CD4-positive, CD25-positive, alpha-beta regulatory T cell (primary cell): ENCODE results near the gene EXOC3. TPM values are rescaled to one million over a fixed set of nuclear protein-coding genes. Genes with fewer than 3 reads are reported as not detected.

Experiments used
- ATAC-seq, 2 donors: fragments of 150-1000 bp; cut with Tn5 transposase; one replicate each; pipeline ENCODE4 v1.10.0; 2021; ENCODE audit warnings: low read depth in 2 of 2, moderate number of reproducible peaks in 2 of 2, moderate library complexity in 1 of 2
- DNase-seq, 3 donors: peaks; one replicate each; pipeline versions ENCODE4 v3.0.0 to v3.0.0-alpha.2; 2012 to 2022; ENCODE audit warnings: mixed read lengths in 1 of 3
- H3K27ac ChIP-seq: one replicate; pipeline ENCODE4 v1.7.0; 2013; ENCODE audit warnings: mild to moderate bottlenecking, low read length; ENCODE audit not compliant: insufficient read depth, poor library complexity, severe bottlenecking
- H3K27me3 ChIP-seq: one replicate; pipeline ENCODE4 v1.7.0; 2013; ENCODE audit warnings: low read length; ENCODE audit not compliant: control insufficient read depth, insufficient read depth
- H3K36me3 ChIP-seq: one replicate; pipeline ENCODE4 v1.7.0; 2013; ENCODE audit warnings: mild to moderate bottlenecking, low read length, moderate library complexity; ENCODE audit not compliant: control insufficient read depth, insufficient read depth
- H3K4me1 ChIP-seq: 2 replicates; pipeline ENCODE4 v1.7.0; 2013; ENCODE audit warnings: mild to moderate bottlenecking, low read length; ENCODE audit not compliant: insufficient read depth, control insufficient read depth, poor library complexity, severe bottlenecking
- H3K4me3 ChIP-seq: one replicate; pipeline ENCODE4 v1.7.0; 2013; ENCODE audit warnings: low read depth, mild to moderate bottlenecking, low read length, moderate library complexity
- H3K9me3 ChIP-seq, 2 experiments: 1 replicate in 1 of 2; 2 replicates in 1 of 2; pipeline ENCODE4 v1.7.0; 2013; ENCODE audit warnings: low read length in 2 of 2, mild to moderate bottlenecking in 1 of 2, moderate library complexity in 1 of 2; ENCODE audit not compliant: control insufficient read depth in 2 of 2
- H3K27ac Mint-ChIP-seq, 3 donors: one replicate each; pipeline ENCODE4 v1.8.0; 2020 to 2022; ENCODE audit warnings: mild to moderate bottlenecking in 3 of 3, mixed read lengths in 3 of 3, moderate library complexity in 2 of 3
- H3K27me3 Mint-ChIP-seq: one replicate; pipeline ENCODE4 v1.8.0; 2022; ENCODE audit warnings: mild to moderate bottlenecking, mixed read lengths
- H3K36me3 Mint-ChIP-seq: one replicate; pipeline ENCODE4 v1.8.0; 2020; ENCODE audit warnings: mixed read lengths
- H3K4me1 Mint-ChIP-seq, 4 donors: one replicate each; pipeline ENCODE4 v1.8.0; 2020 to 2022; ENCODE audit warnings: mixed read lengths in 4 of 4, mild to moderate bottlenecking in 1 of 4
- H3K4me3 Mint-ChIP-seq, 4 donors: one replicate each; pipeline ENCODE4 v1.8.0; 2020 to 2022; ENCODE audit warnings: mild to moderate bottlenecking in 4 of 4, mixed read lengths in 4 of 4, moderate library complexity in 3 of 4
- H3K9me3 Mint-ChIP-seq, 7 donors: one replicate each; pipeline ENCODE4 v1.8.0; 2020 to 2022; ENCODE audit warnings: mixed read lengths in 7 of 7, mild to moderate bottlenecking in 3 of 7, moderate library complexity in 2 of 7
- polyA plus RNA-seq, 4 donors: library from polyadenylated mRNA; unstranded; fragments of 300-500 nt; fragmentation: Illumina TruSeq; gene quantifications; one replicate each; pipeline ENCODE4 v1.2.3, GENCODE V29; 2021
- total RNA-seq: library from RNA; stranded (reverse); gene quantifications from one replicate; pipeline ENCODE4 v1.2.3, GENCODE V29; 2022

Gene EXOC3
- total and polyA plus RNA-seq, 5 donors from 2014 or later, result 23.3 to 95.4 (median 37.0) TPM

DNA sequence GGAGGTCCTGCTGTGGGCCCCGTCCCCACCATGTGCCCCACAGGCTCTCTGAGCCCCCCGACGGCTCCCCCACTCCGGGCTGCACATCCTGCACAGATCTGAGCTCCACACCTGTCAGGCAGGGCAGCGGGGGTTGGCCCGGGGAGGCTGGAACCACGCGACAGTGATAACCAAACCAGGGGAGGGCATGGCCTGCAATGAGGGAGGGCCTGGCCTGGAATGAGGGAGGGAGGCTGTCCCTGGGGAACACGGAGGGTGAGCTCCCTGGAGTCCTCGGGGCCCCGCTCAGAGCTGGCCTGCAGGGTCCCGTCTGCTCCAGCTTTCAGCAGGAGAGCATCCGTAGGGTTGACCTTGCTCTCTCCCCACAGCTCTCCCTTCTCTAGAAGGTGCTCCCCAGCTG, 50.8 kb downstream of the EXOC3 start:
- no peaks in the 10 kb centered on the region for H3K9me3 ChIP-seq
- H3K4me1 ChIP-seq, result no peaks in the 10 kb centered on the region
- H3K27ac ChIP-seq, result no peak overlapping the region
- no peak for DNase-seq
- Mint-ChIP-seq H3K27ac (no peak overlapping the region), H3K36me3 (no peaks in the 10 kb centered on the region), H3K27me3 (peaks cover 4% of the 10 kb centered on the region), H3K4me1 (no peaks in the 10 kb centered on the region), H3K9me3 (peaks cover 0 to 1% (median 0%) of the 10 kb centered on the region in 7 donors), H3K4me3 (no peak overlapping the region)
- no peaks in the 10 kb centered on the region for H3K36me3 ChIP-seq
- H3K27me3 ChIP-seq, result no peaks in the 10 kb centered on the region
- ATAC-seq, result no peak
- no peak overlapping the region for H3K4me3 ChIP-seq

DNA sequence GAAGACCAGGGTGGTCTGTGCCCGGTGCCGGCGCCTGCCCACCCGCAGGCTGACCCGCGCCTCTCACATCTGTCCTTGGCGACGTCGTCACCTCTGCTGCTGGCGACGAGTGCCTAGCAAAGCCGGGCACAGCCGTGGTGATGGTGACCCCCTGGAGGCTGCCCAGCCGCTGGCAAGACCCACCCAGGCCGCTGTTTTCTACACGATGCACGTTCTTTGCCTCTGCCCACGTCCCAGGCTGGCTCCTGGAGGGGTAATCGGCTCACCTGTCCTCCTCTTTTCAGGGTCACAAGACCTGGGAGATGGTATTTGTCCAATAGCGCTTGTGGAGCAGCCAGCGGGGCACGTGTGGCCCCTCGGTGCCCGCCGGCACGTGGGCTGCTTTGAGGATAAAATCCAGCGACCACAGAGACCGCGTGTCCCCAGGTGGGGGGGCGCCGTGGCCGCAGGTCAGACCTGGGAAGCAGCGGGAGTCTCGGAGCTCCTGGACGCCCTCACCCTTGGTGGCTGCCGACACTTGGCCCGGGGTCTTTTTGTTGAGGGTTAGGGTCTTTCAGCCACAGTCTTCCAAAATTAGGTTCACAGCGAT, 51.8 kb downstream of the EXOC3 start:
- H3K4me3 Mint-ChIP-seq, result no peak overlapping the region

DNA sequence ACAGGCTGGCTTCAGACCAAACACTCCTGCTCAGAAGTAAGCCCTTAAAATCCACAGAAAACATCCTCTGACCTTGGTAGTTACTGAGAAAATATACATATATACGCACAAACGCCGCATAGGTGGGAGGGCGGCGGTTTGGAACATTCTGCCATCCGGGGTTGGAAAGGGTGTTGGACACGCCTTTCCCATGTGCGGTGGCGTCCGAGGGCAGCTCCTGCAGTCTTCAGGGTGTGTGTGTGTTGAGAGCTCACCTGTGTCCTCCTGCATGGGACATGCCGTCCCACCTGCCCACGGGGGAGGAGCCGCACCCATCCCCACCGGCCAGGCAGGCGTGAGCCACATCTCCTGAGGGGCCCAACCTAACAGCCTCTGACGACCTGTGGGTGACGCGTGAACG, 53.1 kb downstream of the EXOC3 start:
- Mint-ChIP-seq H3K9me3 (peaks cover 0 to 1% (median 0%) of the 10 kb centered on the region in 7 donors), H3K27me3 (peaks cover 5% of the 10 kb centered on the region), H3K36me3 (no peaks in the 10 kb centered on the region), H3K27ac (no peak overlapping the region), H3K4me3 (no peak overlapping the region), H3K4me1 (no peaks in the 10 kb centered on the region)
- Histone ChIP-seq H3K9me3 (no peaks in the 10 kb centered on the region), H3K27me3 (no peaks in the 10 kb centered on the region), H3K4me1 (no peaks in the 10 kb centered on the region), H3K4me3 (no peak overlapping the region), H3K36me3 (no peaks in the 10 kb centered on the region), H3K27ac (no peak overlapping the region)
- ATAC-seq, result no peak
- DNase-seq, result no peak

More for the DNA sequence above, 51.8 kb downstream of the EXOC3 start:
- H3K27ac Mint-ChIP-seq, result no peak overlapping the region
- H3K27ac ChIP-seq, result no peak overlapping the region
- H3K4me1 ChIP-seq, result no peaks in the 10 kb centered on the region
- peaks cover 0 to 1% (median 0%) of the 10 kb centered on the region in 7 donors for H3K9me3 Mint-ChIP-seq
- peaks cover 4% of the 10 kb centered on the region for H3K27me3 Mint-ChIP-seq
- H3K36me3 ChIP-seq, result no peaks in the 10 kb centered on the region
- H3K27me3 ChIP-seq, result no peaks in the 10 kb centered on the region
- H3K4me1 Mint-ChIP-seq, result no peaks in the 10 kb centered on the region
- no peaks in the 10 kb centered on the region for H3K9me3 ChIP-seq
- no peak for DNase-seq
- H3K4me3 ChIP-seq, result no peak overlapping the region
- H3K36me3 Mint-ChIP-seq, result no peaks in the 10 kb centered on the region
- ATAC-seq, result no peak

DNA sequence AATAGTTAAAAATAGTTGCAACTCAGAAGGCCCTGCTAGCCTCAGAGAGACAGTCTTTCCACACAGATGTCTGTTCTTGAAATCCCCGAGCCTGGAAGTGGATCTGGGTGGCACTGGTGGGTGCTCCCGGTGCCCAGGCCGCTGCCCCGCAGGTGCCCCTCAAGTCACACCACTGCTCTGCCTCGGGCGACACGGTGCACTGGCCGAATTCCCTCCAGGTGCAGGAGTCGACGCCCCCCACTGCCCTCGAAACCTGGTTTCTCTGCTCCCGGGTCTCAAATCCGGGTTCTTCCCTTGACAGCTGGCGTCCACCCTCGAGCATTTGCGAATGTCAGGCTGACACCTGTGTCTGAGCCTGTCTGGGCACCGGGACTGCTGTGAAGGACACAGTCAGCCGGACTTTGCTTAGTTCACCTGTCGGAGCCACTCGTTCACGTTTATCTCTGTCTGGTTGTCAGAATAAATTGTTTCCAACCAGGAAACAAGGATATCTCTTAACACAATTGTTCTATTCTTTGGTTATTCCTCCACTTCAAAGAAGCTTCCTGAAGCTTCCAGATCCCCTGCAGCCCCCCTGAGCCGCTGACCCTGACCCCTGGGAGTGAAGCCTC, 54.2 kb downstream of the EXOC3 start:
- ATAC-seq (no peak), DNase-seq (no peak)
- Mint-ChIP-seq H3K4me3 (peak overlapping the region in 1 of 4 donors; percentile 38), H3K36me3 (no peaks in the 10 kb centered on the region), H3K9me3 (peaks cover 0 to 1% (median 0%) of the 10 kb centered on the region in 7 donors), H3K27me3 (peaks cover 7% of the 10 kb centered on the region), H3K4me1 (no peaks in the 10 kb centered on the region), H3K27ac (no peak overlapping the region)
- no peak overlapping the region for H3K4me3 ChIP-seq
- no peaks in the 10 kb centered on the region for H3K27me3 ChIP-seq
- H3K27ac ChIP-seq, result no peak overlapping the region
- no peaks in the 10 kb centered on the region for H3K36me3 ChIP-seq
- H3K9me3 ChIP-seq, result no peaks in the 10 kb centered on the region
- no peaks in the 10 kb centered on the region for H3K4me1 ChIP-seq

DNA sequence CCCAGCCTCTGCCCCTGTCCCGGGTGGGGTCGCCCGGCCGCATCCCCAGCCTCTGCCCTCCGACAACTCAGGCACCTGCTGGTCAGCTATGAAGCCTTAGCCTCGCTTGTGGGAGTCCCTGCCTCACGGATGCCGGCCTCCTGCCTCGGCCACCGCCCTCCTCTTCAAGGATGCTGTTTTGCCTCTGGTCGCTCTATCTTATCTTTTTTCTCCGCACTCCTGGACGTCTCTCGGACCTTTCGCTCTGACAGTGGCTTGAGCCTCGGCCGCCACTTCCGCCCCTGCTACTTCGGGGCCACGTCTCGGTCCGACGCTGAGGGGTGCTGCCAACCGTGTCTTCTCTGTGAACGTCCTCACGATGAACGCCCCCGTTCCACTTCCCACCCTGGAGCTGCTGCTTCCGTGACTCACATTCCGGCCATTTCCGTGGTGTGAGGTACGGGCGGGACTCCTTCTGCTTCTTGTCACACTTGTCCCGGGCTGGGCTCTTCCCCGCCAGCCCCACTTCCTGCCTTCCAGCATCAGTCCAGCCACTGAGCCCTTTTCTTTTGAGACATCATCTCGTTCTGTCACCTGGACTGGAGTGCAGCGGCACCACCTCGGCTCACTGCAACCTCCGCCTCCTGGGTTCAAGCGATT, 55.0 kb downstream of the EXOC3 start:
- no peak for ATAC-seq
- no peaks in the 10 kb centered on the region for H3K4me1 ChIP-seq

DNA sequence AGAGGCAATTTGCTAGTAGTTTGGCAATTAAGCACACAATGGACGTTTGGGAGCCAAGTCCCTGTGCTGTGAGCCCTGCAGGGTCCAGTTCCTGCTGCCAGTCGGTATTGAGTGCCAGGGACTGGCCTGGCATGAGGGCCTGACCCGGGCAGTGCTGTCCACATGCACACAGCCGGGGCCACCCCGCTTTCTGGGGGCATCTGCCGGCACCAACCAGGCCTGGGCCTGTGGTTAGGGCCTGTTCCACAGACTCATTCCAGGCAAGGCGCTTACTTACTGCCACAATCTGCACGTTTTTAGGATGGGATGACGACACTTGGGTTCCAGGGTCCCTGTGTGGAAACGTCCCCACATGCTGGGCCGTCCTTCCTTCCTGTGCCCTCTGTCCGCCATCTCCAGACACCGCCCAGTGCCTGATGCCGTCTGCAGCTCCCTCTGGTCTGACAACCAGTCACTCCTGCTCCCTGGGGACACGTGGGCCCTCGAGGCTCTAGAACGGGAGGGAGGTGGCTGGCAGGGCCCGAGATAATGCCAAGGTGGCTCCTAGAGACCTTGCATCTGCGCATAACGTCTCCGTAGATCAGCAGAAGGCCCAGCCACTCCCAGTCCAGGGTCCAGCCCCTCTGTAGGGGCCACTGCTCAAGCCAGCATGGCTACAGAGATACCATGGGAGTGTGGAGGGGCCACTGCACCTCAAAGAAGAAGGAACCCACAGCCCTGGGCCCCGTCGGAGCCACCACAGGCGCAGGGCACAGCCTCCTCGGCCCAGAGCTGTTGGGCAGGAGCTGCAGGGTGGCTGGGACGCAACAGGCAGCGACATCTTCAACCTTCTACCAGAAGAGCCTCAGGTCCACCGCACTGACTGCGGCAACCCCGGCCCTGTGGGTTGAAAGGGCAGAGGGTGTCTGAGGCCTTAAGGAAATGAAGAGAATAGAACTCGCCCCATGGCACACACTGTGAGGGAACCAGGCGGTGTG, 56.5 kb downstream of the EXOC3 start:
- H3K27ac Mint-ChIP-seq, result no peak overlapping the region
- H3K36me3 ChIP-seq, result no peaks in the 10 kb centered on the region
- H3K27me3 ChIP-seq, result no peaks in the 10 kb centered on the region
- DNase-seq, result no peak
- H3K36me3 Mint-ChIP-seq, result no peaks in the 10 kb centered on the region
- peaks cover 0 to 1% (median 0%) of the 10 kb centered on the region in 7 donors for H3K9me3 Mint-ChIP-seq
- no peaks in the 10 kb centered on the region for H3K4me1 ChIP-seq
- no peaks in the 10 kb centered on the region for H3K9me3 ChIP-seq
- no peaks in the 10 kb centered on the region for H3K4me1 Mint-ChIP-seq
- peaks cover 7% of the 10 kb centered on the region for H3K27me3 Mint-ChIP-seq
- H3K27ac ChIP-seq, result no peak overlapping the region
- H3K4me3 Mint-ChIP-seq, result no peak overlapping the region
- no peak for ATAC-seq
- no peak overlapping the region for H3K4me3 ChIP-seq

More for the DNA sequence above, 55.0 kb downstream of the EXOC3 start:
- no peak overlapping the region for H3K27ac ChIP-seq
- no peak overlapping the region for H3K4me3 ChIP-seq
- H3K36me3 Mint-ChIP-seq, result no peaks in the 10 kb centered on the region
- no peak overlapping the region for H3K4me3 Mint-ChIP-seq
- peaks cover 7% of the 10 kb centered on the region for H3K27me3 Mint-ChIP-seq
- no peaks in the 10 kb centered on the region for H3K4me1 Mint-ChIP-seq
- DNase-seq, result no peak
- H3K27ac Mint-ChIP-seq, result no peak overlapping the region
- H3K9me3 Mint-ChIP-seq, result peaks cover 0 to 1% (median 0%) of the 10 kb centered on the region in 7 donors
- no peaks in the 10 kb centered on the region for H3K36me3 ChIP-seq
- H3K27me3 ChIP-seq, result no peaks in the 10 kb centered on the region
- no peaks in the 10 kb centered on the region for H3K9me3 ChIP-seq

DNA sequence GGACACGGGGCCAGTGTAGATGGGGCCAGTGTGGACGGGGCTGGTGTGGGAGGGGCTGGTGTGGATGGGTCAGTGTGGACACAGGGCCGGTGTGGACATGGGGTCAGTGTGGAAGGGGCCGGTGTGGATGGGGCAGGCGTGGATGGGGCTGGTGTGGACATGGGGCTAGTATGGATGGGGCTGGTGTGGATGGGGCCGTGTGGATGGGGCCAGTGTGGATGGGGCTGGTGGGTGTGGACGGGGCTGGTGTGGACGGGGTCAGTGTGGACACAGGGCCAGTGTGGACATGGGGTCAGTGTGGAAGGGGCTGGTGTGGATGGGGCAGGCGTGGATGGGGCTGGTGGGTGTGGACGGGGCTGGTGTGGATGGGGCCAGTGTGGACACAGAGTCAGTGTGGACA, 57.5 kb downstream of the EXOC3 start:
- no peak for ATAC-seq
- H3K27ac Mint-ChIP-seq, result no peak overlapping the region
- Histone ChIP-seq H3K27me3 (no peaks in the 10 kb centered on the region), H3K9me3 (no peaks in the 10 kb centered on the region), H3K4me1 (no peaks in the 10 kb centered on the region), H3K27ac (no peak overlapping the region), H3K4me3 (no peak overlapping the region), H3K36me3 (no peaks in the 10 kb centered on the region)
- peaks cover 7% of the 10 kb centered on the region for H3K27me3 Mint-ChIP-seq
- no peak overlapping the region for H3K4me3 Mint-ChIP-seq
- H3K9me3 Mint-ChIP-seq, result peaks cover 0 to 1% (median 0%) of the 10 kb centered on the region in 7 donors
- no peaks in the 10 kb centered on the region for H3K36me3 Mint-ChIP-seq
- DNase-seq, result no peak
- no peaks in the 10 kb centered on the region for H3K4me1 Mint-ChIP-seq
